HEK293T (cell line): ENCODE results near the gene APBA2.

Source experiments
- BHLHE40 ChIP-seq: fragments of 450-650 bp; IDR thresholded peaks from 2 replicates; pipeline ENCODE4 v1.6.1; 2016; ENCODE audit warnings: mild to moderate bottlenecking, moderate library complexity, borderline replicate concordance
- PKNOX1 ChIP-seq: fragments of 450-650 bp; IDR thresholded peaks from 2 replicates; pipeline ENCODE4 v1.6.1; 2016
- SUZ12 ChIP-seq: fragments of 450-650 bp; IDR thresholded peaks from 2 replicates; pipeline ENCODE4 v1.6.1; 2016; ENCODE audit warnings: mild to moderate bottlenecking
- TARDBP ChIP-seq: fragments of 450-650 bp; IDR thresholded peaks from 2 replicates; pipeline ENCODE4 v1.6.1; 2016
- ZNF384 ChIP-seq: fragments of 450-650 bp; IDR thresholded peaks from 2 replicates; pipeline ENCODE4 v1.6.1; 2016

- no peak for TF ChIP-seq PKNOX1
- no peak for TF ChIP-seq ZNF384
- TF ChIP-seq TARDBP: no peak
- no peak for TF ChIP-seq BHLHE40
- no peak for TF ChIP-seq SUZ12
Measured at GRCh38 chr15:28998511-28998910, 112.7 kb downstream of the APBA2 start.
